Measurements from ENCODE around the gene ADGRL3. TPM values are rescaled to one million over a fixed set of nuclear protein-coding genes. Genes with fewer than 3 reads are reported as not detected.

ADGRL3 gene
- total RNA-seq, 1 donor from 2014 or later, result not detected

- H3K36me3 Mint-ChIP-seq (ENCODE audit: low read depth), result no peaks in the 10 kb centered on the region
- DNase-seq (ENCODE audit: low spot score), result no peak
- no peak overlapping the region for H3K27ac Mint-ChIP-seq
- intact Hi-C loops (cut with micrococcal nuclease), result no loop called here
- H3K4me1 Mint-ChIP-seq (ENCODE audit: low read depth), result no peaks in the 10 kb centered on the region
- H3K9me3 Mint-ChIP-seq, result peaks cover 6% of the 10 kb centered on the region
- no peak overlapping the region for H3K4me3 Mint-ChIP-seq
- H3K27me3 Mint-ChIP-seq (ENCODE audit: insufficient read depth), result no peaks in the 10 kb centered on the region
Observed at GRCh38 chr4:61545902-61546480, 345.9 kb downstream of the ADGRL3 start.

- intact Hi-C loops (cut with micrococcal nuclease), result no loop called here
- Mint-ChIP-seq H3K4me3 (no peak overlapping the region), H3K27me3 (ENCODE audit: insufficient read depth) (no peaks in the 10 kb centered on the region), H3K4me1 (ENCODE audit: low read depth) (no peaks in the 10 kb centered on the region), H3K9me3 (no peaks in the 10 kb centered on the region), H3K36me3 (ENCODE audit: low read depth) (no peaks in the 10 kb centered on the region), H3K27ac (no peak overlapping the region)
- no peak for DNase-seq (ENCODE audit: low spot score)
Observed at GRCh38 chr4:61549336-61549735, 349.2 kb downstream of the ADGRL3 start.

- no peaks in the 10 kb centered on the region for H3K36me3 Mint-ChIP-seq (ENCODE audit: low read depth)
- no peak overlapping the region for H3K4me3 Mint-ChIP-seq
- no peaks in the 10 kb centered on the region for H3K9me3 Mint-ChIP-seq
- no peak overlapping the region for H3K27ac Mint-ChIP-seq
- intact Hi-C loops (cut with micrococcal nuclease), result no loop called here
- DNase-seq (ENCODE audit: low spot score), result no peak
- no peaks in the 10 kb centered on the region for H3K27me3 Mint-ChIP-seq (ENCODE audit: insufficient read depth)
- no peaks in the 10 kb centered on the region for H3K4me1 Mint-ChIP-seq (ENCODE audit: low read depth)
Observed at GRCh38 chr4:61553557-61554125, 353.5 kb downstream of the ADGRL3 start.

GRCh38 chr4:61555789-61556188 is 355.7 kb downstream of the ADGRL3 start:
- Mint-ChIP-seq H3K27ac (no peak overlapping the region), H3K9me3 (no peaks in the 10 kb centered on the region), H3K4me3 (no peak overlapping the region), H3K27me3 (ENCODE audit: insufficient read depth) (no peaks in the 10 kb centered on the region), H3K36me3 (ENCODE audit: low read depth) (no peaks in the 10 kb centered on the region), H3K4me1 (ENCODE audit: low read depth) (no peaks in the 10 kb centered on the region)
- intact Hi-C loops (cut with micrococcal nuclease), result no loop called here
- no peak for DNase-seq (ENCODE audit: low spot score)

GRCh38 chr4:61556277-61556676 is 356.2 kb downstream of the ADGRL3 start:
- no peak for DNase-seq (ENCODE audit: low spot score)
- Mint-ChIP-seq H3K4me3 (no peak overlapping the region), H3K36me3 (ENCODE audit: low read depth) (no peaks in the 10 kb centered on the region), H3K4me1 (ENCODE audit: low read depth) (no peaks in the 10 kb centered on the region), H3K27me3 (ENCODE audit: insufficient read depth) (no peaks in the 10 kb centered on the region), H3K27ac (no peak overlapping the region), H3K9me3 (no peaks in the 10 kb centered on the region)
- intact Hi-C loops (cut with micrococcal nuclease), result no loop called here

- Mint-ChIP-seq H3K4me1 (ENCODE audit: low read depth) (no peaks in the 10 kb centered on the region), H3K27me3 (ENCODE audit: insufficient read depth) (no peaks in the 10 kb centered on the region), H3K27ac (no peak overlapping the region), H3K36me3 (ENCODE audit: low read depth) (no peaks in the 10 kb centered on the region), H3K4me3 (no peak overlapping the region), H3K9me3 (peaks cover 4% of the 10 kb centered on the region)
- intact Hi-C loops (cut with micrococcal nuclease), result no loop called here
- DNase-seq (ENCODE audit: low spot score), result no peak
Observed at GRCh38 chr4:61559396-61559795, 359.3 kb downstream of the ADGRL3 start.

- H3K4me1 Mint-ChIP-seq (ENCODE audit: low read depth), result no peaks in the 10 kb centered on the region
- no peaks in the 10 kb centered on the region for H3K36me3 Mint-ChIP-seq (ENCODE audit: low read depth)
- DNase-seq (ENCODE audit: low spot score), result no peak
- no peak overlapping the region for H3K4me3 Mint-ChIP-seq
- no peaks in the 10 kb centered on the region for H3K27me3 Mint-ChIP-seq (ENCODE audit: insufficient read depth)
- no peak overlapping the region for H3K27ac Mint-ChIP-seq
- peaks cover 4% of the 10 kb centered on the region for H3K9me3 Mint-ChIP-seq
- intact Hi-C loops (cut with micrococcal nuclease), result no loop called here
Observed at GRCh38 chr4:61561028-61561427, 360.9 kb downstream of the ADGRL3 start.

GRCh38 chr4:61571761-61572559 is 371.8 kb downstream of the ADGRL3 start:
- Mint-ChIP-seq H3K4me3 (no peak overlapping the region), H3K4me1 (ENCODE audit: low read depth) (no peaks in the 10 kb centered on the region), H3K36me3 (ENCODE audit: low read depth) (no peaks in the 10 kb centered on the region), H3K27ac (no peak overlapping the region), H3K9me3 (peaks cover 4% of the 10 kb centered on the region), H3K27me3 (ENCODE audit: insufficient read depth) (no peaks in the 10 kb centered on the region)
- intact Hi-C loops (cut with micrococcal nuclease), result no loop called here
- no peak for DNase-seq (ENCODE audit: low spot score)

GRCh38 chr4:61575796-61576195 is 375.7 kb downstream of the ADGRL3 start:
- no peak for DNase-seq (ENCODE audit: low spot score)
- no peaks in the 10 kb centered on the region for H3K27me3 Mint-ChIP-seq (ENCODE audit: insufficient read depth)
- no peak overlapping the region for H3K27ac Mint-ChIP-seq
- no peaks in the 10 kb centered on the region for H3K36me3 Mint-ChIP-seq (ENCODE audit: low read depth)
- no peaks in the 10 kb centered on the region for H3K4me1 Mint-ChIP-seq (ENCODE audit: low read depth)
- H3K4me3 Mint-ChIP-seq, result no peak overlapping the region
- H3K9me3 Mint-ChIP-seq, result peaks cover 4% of the 10 kb centered on the region
- intact Hi-C loops (cut with micrococcal nuclease), result no loop called here

GRCh38 chr4:61579786-61580185 is 379.7 kb downstream of the ADGRL3 start:
- Mint-ChIP-seq H3K36me3 (ENCODE audit: low read depth) (no peaks in the 10 kb centered on the region), H3K27ac (no peak overlapping the region), H3K4me1 (ENCODE audit: low read depth) (no peaks in the 10 kb centered on the region), H3K27me3 (ENCODE audit: insufficient read depth) (no peaks in the 10 kb centered on the region), H3K9me3 (peaks cover 4% of the 10 kb centered on the region), H3K4me3 (no peak overlapping the region)
- DNase-seq (ENCODE audit: low spot score), result no peak
- intact Hi-C loops (cut with micrococcal nuclease), result no loop called here

GRCh38 chr4:61580721-61581377 is 380.7 kb downstream of the ADGRL3 start:
- no peak overlapping the region for H3K4me3 Mint-ChIP-seq
- H3K27me3 Mint-ChIP-seq (ENCODE audit: insufficient read depth), result no peaks in the 10 kb centered on the region
- peaks cover 4% of the 10 kb centered on the region for H3K9me3 Mint-ChIP-seq
- H3K27ac Mint-ChIP-seq, result no peak overlapping the region
- intact Hi-C loops (cut with micrococcal nuclease), result no loop called here
- no peaks in the 10 kb centered on the region for H3K4me1 Mint-ChIP-seq (ENCODE audit: low read depth)
- no peaks in the 10 kb centered on the region for H3K36me3 Mint-ChIP-seq (ENCODE audit: low read depth)
- DNase-seq (ENCODE audit: low spot score), result no peak

GRCh38 chr4:61583696-61584095 is 383.6 kb downstream of the ADGRL3 start:
- no peak for DNase-seq (ENCODE audit: low spot score)
- H3K9me3 Mint-ChIP-seq, result no peaks in the 10 kb centered on the region
- H3K36me3 Mint-ChIP-seq (ENCODE audit: low read depth), result no peaks in the 10 kb centered on the region
- H3K4me3 Mint-ChIP-seq, result no peak overlapping the region
- intact Hi-C loops (cut with micrococcal nuclease), result no loop called here
- H3K27me3 Mint-ChIP-seq (ENCODE audit: insufficient read depth), result no peaks in the 10 kb centered on the region
- H3K27ac Mint-ChIP-seq, result no peak overlapping the region
- H3K4me1 Mint-ChIP-seq (ENCODE audit: low read depth), result no peaks in the 10 kb centered on the region

All from activated T-helper 1 cell treated with anti-CD3 and anti-CD28 coated beads, Interleukin-12 subunit alpha, Interleukin-12 subunit beta, Interleukin-2, Interleukin-4 antibody, amounts not matched to agents 30 ng/mL and 10 ng/mL and 1 ng/mL, durations not matched to agents 14 hours and 24 hours and 36 hours (primary cell).